D721Med (cell line): ENCODE measurements around the gene THRSP.
A peak's percentile ranks its signal among the peaks of the same experiment; 100 is the strongest.

Experiments
- DNase-seq: peaks from one replicate; pipeline ENCODE4 v3.0.0; 2011; ENCODE audit warnings: low spot score; ENCODE audit not compliant: insufficient read length
- FAIRE-seq: peaks from 2 replicates; lab custom pipeline; 2011; peaks lifted over from hg19 to GRCh38; lab: Jason Lieb, UNC
- CTCF ChIP-seq: IDR thresholded peaks from 2 replicates; pipeline ENCODE4 v1.5.1; 2012; ENCODE audit warnings: mild to moderate bottlenecking, control low read depth; ENCODE audit not compliant: insufficient read depth; ENCODE audit errors: missing control alignments

The THRSP gene

GRCh38 chr11:78078218-78079167, 14.8 kb downstream of the THRSP start:
- no peak for TF ChIP-seq CTCF
- FAIRE-seq (no peak), DNase-seq (no peak)

GRCh38 chr11:78079232-78080083, 15.8 kb downstream of the THRSP start, which contains the start of gene NDUFC2:
NDUFC2 (minus strand) TSS chr11:78079862; CDS start chr11:78079744, 118 bp downstream.
- no peak for TF ChIP-seq CTCF
- DNase-seq (peak; percentile 59), FAIRE-seq (no peak)

GRCh38 chr11:78080084-78080817, 16.6 kb downstream of the THRSP start:
- DNase-seq: no peak
- no peak for FAIRE-seq
- no peak for TF ChIP-seq CTCF

GRCh38 chr11:78080818-78081495, 17.3 kb downstream of the THRSP start:
- no peak for FAIRE-seq
- no peak for DNase-seq

GRCh38 chr11:78081583-78081982, 17.9 kb downstream of the THRSP start:
- no peak for TF ChIP-seq CTCF
- no peak for DNase-seq
- no peak for FAIRE-seq

More at GRCh38 chr11:78080818-78081495, 17.3 kb downstream of the THRSP start:
- no peak for TF ChIP-seq CTCF

GRCh38 chr11:78082146-78082545, 18.5 kb downstream of the THRSP start:
- no peak for DNase-seq
- FAIRE-seq: no peak
- no peak for TF ChIP-seq CTCF
